ENCODE results near the gene SDK2.
A peak's percentile ranks its signal among the peaks of the same experiment; 100 is the strongest.

SDK2 gene

DNA sequence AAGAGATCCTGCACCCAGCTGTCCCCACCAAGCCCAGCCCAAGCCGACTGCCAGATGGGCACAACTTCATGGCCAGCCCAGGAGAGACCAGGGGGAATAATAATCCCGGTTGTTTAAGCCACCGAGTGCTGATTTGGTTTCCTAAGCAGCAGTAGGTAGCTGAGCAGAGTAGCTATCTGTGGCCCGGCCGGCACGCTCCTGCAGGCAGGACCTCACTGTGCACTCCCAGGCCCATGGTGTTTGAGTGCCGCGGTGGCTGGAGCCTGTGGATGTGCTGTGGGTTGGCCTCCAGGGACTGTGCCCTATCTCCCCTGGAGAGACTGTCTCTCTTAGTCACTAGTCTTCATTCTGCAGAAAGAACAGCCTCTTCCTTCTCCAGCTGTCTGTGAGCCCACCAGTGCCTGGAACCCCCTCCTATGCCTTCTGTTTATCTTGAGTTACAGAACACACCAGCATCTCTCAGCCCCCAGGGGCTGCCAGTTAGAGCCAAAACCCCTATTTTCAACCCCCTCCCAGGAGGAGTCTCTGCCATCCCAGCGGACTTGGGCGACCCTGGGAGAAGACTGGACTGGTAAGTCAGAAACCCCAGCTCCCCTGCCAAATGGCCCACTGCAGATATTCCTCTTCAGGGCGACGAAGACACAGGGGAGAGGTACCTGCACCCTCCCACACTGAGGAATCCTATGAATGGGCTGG, 152.0 kb downstream of the SDK2 start:
- H3K4me3 ChIP-seq (ENCODE audit: low read depth, low read length) = no peak overlapping the region
- DNase-seq (ENCODE audit: low read depth) = no peak
- TF ChIP-seq, protein P1, sequence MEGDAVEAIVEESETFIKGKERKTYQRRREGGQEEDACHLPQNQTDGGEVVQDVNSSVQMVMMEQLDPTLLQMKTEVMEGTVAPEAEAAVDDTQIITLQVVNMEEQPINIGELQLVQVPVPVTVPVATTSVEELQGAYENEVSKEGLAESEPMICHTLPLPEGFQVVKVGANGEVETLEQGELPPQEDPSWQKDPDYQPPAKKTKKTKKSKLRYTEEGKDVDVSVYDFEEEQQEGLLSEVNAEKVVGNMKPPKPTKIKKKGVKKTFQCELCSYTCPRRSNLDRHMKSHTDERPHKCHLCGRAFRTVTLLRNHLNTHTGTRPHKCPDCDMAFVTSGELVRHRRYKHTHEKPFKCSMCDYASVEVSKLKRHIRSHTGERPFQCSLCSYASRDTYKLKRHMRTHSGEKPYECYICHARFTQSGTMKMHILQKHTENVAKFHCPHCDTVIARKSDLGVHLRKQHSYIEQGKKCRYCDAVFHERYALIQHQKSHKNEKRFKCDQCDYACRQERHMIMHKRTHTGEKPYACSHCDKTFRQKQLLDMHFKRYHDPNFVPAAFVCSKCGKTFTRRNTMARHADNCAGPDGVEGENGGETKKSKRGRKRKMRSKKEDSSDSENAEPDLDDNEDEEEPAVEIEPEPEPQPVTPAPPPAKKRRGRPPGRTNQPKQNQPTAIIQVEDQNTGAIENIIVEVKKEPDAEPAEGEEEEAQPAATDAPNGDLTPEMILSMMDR (conservative IDR thresholded peaks at IDR 0.05; ENCODE audit: low read depth, low read length) = no peak

DNA sequence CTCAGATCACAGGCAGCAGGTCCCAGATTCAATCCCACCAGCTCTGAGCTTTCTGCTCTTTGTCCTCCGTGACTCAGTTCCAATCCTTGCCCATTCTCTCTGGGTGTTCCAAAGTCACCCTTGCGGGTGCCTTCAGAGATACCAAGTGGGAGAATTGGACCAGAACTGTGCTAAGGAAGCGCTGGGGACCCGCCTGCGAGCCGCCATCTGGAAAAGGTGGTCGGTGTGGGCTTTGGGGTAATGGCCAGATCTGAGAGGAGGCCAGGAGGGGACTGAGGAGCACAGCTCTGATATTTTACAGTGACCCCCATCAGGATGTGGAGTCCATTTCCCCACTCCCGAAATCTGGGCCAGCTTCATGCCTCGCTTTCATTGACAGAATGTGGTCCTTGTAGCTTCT, 152.6 kb downstream of the SDK2 start:
- no peak for DNase-seq (ENCODE audit: low read depth)
- TF ChIP-seq, protein P1 (conservative IDR thresholded peaks at IDR 0.05; ENCODE audit: low read depth, low read length) = no peak

DNA sequence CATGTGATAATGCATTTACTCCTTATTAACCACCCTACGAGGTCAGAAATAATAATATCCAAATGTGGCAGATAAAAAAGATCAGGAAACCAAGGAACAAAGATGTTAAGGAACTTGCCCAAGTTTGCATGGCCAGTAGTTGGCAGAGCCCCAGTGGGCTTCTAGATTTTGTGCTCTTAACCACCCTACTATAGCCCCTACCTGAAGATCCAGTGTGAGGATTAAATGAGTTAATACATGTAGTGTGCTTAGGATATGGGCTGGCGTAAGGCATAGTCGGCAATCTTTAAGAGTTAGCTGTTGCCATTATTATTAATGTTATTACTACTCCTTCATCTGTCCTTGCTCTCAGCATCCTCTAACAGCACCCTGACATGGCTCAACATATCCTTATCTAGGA, 153.4 kb downstream of the SDK2 start:
- H3K4me3 ChIP-seq (ENCODE audit: low read depth, low read length) = no peak overlapping the region
- TF ChIP-seq, protein P1 (conservative IDR thresholded peaks at IDR 0.05; ENCODE audit: low read depth, low read length) = no peak
- DNase-seq (ENCODE audit: low read depth) = no peak

More for the DNA sequence above, 152.6 kb downstream of the SDK2 start:
- H3K4me3 ChIP-seq (ENCODE audit: low read depth, low read length) = no peak overlapping the region

DNA sequence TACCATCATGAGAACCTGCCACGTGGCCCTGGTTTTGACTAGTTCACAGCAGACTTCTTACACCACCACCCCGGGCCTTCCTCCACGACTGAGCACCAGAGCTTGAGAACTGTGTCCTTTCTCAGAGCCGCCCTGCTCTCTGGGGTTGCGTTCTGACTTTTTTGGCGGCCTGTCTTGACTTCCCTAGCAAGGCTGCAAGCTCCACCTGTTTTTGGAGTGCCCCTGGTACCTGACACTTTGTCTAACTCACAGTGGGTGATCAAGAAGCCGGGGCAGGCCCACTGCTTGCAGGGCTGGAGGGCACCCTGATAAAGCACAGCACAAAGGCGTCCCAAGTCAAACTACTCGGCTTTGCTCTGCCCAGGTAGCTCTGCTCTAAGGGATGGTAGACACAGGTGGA, 154.3 kb downstream of the SDK2 start:
- no peak for DNase-seq (ENCODE audit: low read depth)
- no peak overlapping the region for H3K4me3 ChIP-seq (ENCODE audit: low read depth, low read length)
- TF ChIP-seq, protein P1 (conservative IDR thresholded peaks at IDR 0.05; ENCODE audit: low read depth, low read length) = no peak

DNA sequence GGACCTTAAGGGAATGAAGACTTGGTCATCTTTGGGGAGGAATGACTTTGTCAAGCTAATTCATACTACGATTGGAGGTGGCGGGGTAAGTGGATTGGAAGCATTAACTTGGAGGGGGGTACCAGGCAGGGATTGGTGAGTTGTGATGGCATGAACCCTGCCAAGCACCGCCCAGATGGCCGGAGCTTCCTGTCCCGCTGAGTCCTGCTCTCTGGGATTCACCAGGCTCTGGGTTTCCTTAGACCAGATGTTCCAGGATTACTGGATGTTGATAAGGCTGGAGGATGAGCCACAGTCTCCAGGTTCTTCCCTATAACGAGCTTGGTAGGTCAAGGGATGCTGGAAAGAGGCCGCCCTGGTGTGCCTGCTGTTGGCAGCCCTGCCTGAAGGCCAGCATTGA, 154.9 kb downstream of the SDK2 start:
- H3K4me3 ChIP-seq (ENCODE audit: low read depth, low read length) = no peak overlapping the region
- DNase-seq (ENCODE audit: low read depth) = no peak
- TF ChIP-seq, protein P1 (conservative IDR thresholded peaks at IDR 0.05; ENCODE audit: low read depth, low read length) = no peak

DNA sequence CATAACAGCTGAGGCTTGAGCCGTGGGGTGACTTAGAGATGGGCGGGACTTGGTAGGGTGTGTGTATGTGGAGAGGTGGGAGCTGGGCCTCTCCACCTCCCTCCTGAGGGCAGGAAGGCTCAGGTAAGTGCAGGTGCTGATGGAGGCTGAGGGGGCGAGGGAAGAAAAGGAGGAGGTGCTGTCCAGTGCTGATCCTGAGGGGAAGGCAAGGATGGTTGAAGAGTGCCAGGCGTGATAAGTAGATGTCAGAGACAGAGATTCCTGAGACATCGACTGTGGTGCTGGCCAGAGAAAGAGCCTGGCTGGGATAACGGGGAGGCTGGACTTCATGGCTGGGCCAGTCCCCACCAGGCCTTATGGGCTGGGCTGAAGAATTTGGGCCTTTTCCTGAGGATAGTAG, 159.1 kb downstream of the SDK2 start:
- no peak overlapping the region for H3K4me3 ChIP-seq (ENCODE audit: low read depth, low read length)
- DNase-seq (ENCODE audit: low read depth) = peak; percentile 18
- TF ChIP-seq, protein P1 (conservative IDR thresholded peaks at IDR 0.05; ENCODE audit: low read depth, low read length) = no peak

DNA sequence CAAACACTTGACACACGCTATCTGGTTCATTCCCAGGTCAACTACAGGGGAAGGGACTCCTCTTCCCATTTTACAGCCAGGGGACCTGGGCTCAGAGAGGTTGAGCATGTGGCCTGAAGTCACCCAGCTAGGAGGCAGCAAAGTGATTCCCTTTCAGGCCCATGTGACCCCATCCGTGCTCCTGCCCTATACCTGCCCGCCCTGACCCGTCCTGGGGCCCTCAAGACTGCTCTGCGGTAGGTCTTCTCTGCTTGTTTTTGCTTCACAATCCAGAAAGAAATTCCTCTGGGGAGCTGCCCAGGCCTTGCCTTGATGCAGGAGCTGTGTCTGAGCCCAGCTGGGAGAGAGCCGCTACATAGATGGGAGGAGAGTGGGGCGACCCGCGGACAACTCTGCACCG, 161.4 kb downstream of the SDK2 start:
- TF ChIP-seq, protein P1 (conservative IDR thresholded peaks at IDR 0.05; ENCODE audit: low read depth, low read length) = no peak
- H3K4me3 ChIP-seq (ENCODE audit: low read depth, low read length) = no peak overlapping the region
- DNase-seq (ENCODE audit: low read depth) = peak; percentile 3
